HG02588 (cell line): Measurements from ENCODE around the gene IGFBP3.

ENCODE experiments used
- ATAC-seq: cut with Tn5 transposase; IDR thresholded peaks from one replicate; pipeline ENCODE4 v1.9.1; 2021; ENCODE audit warnings: mild to moderate bottlenecking, moderate library complexity; ENCODE audit not compliant: unreplicated experiment

Gene IGFBP3

DNA sequence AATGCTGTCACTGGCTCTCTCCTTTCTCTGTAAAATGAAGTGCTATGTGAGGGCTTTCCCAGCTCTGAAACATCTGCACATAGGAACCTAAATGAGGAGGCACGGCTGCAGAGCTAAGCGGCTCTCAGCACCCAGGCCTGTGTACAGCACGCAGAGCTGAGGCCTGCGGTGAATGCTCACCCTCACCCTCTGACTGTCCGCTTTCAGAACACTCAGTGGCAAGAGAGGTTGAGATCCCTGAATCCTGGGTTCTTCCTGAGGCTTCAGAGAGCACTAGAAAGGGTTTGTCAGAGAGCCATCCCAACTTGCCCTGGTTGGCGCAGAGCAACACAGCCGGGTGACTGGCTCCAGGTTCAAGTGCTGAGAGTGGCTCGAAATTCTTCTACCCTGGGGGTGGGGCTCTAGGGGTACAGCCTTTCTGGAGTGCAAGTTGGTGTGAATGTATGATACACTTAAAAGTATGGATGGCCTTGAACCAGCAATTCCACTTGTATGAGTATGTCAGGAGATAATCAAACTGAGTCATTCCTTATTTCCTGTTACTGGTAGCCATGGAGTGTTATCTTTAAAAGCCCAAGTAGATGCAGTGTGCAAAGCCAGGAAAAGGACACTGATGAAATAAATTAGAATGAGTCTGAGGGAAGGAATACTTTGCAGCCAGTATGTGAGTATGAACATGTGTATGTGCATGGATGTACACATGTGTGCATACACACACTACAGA, 46.5 kb downstream of the IGFBP3 start:
- ATAC-seq, result no peak

GRCh38 chr7:45873355-45873754, 47.7 kb downstream of the IGFBP3 start:
- ATAC-seq, result no peak

DNA sequence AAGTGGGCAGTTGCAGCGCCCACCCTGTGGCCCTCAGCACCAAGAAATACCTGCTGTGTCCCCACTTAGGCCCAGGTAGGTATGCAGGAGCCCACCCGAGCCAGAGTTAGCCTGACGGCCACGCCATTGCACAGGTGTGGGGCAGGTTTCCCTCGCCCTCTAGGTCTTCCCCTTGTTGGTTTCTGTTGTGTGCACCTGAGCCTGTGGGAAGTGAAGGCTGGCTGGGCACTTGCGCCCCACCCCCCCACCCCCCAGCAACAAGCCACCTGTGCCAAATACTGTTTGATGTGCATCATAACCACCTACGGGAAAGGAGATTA, 48.1 kb downstream of the IGFBP3 start, which contains the start of gene CCDC201:
Gene CCDC201 (minus strand): TSS at position 48 of the 320 bp plus-strand sequence. CDS start 75 bp downstream, outside the sequence.
- ATAC-seq, result no peak

DNA sequence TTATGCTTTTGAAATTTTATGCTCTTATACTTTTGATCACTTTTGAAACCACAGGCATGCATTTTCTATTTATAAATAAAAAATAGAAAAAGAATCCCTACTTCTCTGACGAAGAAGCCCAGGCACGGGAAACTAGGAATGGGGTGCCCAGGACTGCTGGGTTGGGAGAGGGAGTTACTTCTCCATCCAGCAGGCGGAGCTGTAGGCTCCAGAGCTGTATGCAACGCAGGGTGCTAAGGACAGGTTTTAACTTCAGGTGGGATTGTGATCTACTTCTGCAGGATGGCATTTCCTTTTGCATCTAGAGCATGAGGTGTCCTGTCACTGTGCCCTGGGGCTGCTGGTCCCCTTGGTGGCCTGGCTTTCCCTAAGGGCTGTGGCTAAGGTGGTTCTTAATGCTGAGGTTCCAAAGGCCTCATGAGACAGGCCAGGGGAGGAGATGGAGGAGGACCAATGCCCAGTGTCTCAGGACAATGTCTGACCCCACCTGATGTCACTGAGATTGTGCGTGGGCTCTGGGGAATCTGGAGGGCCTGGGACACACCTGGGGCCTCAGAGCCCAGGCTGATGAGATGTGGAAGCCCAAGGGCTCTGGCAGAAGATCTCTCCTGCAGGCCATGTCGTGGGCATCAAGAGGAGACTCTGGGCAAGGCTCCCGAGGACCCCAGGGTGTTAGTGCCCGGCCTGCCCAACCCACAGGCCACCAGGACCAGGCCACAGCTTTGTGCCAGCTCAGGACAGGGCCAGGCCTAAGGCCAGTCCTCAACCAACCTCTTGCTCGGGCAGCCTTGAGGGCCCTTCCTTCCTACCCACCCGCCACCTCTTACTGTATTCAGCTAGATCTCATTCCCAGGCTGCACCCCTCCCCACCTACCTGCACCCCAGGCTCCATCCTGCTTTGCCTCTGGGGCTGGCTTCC, 48.7 kb downstream of the IGFBP3 start:
- ATAC-seq, result no peak

DNA sequence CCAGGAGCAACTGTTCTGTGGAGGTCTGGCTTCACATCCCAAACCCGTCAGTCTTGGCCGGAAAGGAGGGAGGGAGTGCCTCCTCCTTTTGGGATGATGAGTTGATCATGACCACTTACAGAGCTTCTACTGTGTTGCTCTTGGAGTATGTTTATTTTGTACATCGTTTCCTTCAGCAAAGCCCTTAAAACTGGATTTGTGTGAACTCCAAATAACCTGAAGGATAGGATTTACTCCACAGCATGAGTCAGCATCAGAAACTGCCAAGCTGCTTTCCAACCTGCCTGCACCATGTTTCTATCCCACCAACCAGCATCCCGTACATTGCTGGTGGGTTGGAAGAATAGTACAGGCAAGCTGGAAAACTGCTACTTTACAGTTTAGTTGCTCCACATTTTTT, 51.6 kb downstream of the IGFBP3 start:
- ATAC-seq, result no peak

DNA sequence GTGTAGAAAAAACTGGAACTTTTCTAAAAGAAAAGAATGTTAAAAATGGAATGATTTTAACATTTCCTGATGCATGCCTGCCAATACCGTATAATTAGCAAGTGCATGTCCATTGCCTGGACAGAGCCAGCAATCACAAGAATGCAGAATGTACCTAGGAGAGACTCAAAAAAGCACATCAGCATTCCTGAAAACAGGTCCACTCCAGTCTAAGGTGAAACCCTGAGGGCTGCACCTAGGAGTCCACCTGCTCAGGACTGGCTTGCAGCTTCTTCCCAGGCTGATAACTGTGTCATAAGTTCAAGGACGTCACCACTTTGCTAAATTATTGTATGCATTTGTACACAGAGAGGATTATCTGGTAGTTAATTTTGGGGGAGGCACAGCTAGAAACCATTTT, 53.6 kb downstream of the IGFBP3 start:
- no peak for ATAC-seq

DNA sequence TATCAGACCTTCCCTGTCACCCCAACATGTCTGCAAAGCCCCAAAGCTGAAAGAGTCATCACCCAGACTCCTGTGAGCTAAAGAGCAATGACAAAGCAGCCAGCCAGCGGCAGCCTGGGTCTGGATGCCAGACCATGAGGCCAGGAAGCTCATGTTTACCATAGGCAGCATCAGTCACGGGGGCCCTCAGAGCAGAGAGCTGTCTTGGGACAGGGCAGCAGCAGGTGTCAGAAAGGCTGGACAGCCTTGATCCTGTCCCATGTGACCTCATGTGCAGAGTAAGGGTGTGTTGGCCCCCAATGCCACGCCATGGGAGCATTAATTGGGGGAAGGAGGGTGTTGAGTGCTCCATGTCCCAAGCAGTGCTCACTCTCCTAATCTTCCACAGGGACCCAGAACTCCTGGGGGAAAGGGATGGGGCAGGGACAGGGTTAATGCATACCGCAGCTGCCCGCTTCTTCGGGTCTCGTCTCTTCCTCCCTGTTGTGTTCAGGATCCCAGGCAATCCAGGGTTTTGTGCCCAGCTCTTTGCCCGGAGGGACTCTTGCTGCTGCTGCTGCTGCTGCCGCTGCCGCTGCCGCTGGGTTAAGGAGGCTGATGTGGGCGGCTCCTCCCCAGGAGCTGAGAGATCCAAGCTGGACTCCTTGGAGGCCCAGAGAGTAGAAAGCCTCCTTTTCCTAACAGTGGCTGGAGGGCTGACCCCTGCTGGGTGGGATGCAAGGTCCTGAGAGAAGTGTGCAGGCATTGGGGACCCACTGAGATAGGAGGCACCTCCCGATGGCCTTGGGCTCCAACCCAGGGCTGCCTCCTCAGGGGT, 55.3 kb downstream of the IGFBP3 start:
- no peak for ATAC-seq

- ATAC-seq, result no peak
Measured at GRCh38 chr7:45863715-45864114, 57.4 kb downstream of the IGFBP3 start.
